GM12878 (cell line): Measurements from ENCODE around the gene JCHAIN. TPM values are rescaled to one million over a fixed set of nuclear protein-coding genes. Genes with fewer than 3 reads are reported as not detected.

Source experiments
- ATAC-seq: fragments of 200-7000 bp; cut with Tn5 transposase; 3 replicates; pipeline ENCODE4 v1.9.1; 2020; ENCODE audit warnings: mild to moderate bottlenecking, moderate library complexity
- BruUV-seq: library from RNA; stranded (reverse); fragments of 400-500 nt; replicated peaks from 2 replicates; lab custom pipeline; 2021; lab: Mats Ljungman, UMichigan
- CTCF ChIA-PET: fragments of 300-600 bp; sonication (Branson Sonifier 250); formaldehyde crosslinking; extraction: SDS; loops from one replicate; lab custom pipeline; 2021; ENCODE audit warnings: inconsistent platforms; lab: Yijun Ruan, JAX
- POLR2A ChIA-PET: fragments of 350-600 bp; formaldehyde crosslinking; extraction: SDS; loops from one replicate; lab custom pipeline; 2021; ENCODE audit warnings: inconsistent platforms; lab: Charles Lee
- RAD21 ChIA-PET: fragments of 300-600 bp; sonication (Branson Sonifier 250); formaldehyde crosslinking; loops from one replicate; lab custom pipeline; 2023; ENCODE audit warnings: antibody characterized with exemption; ENCODE audit not compliant: unreplicated experiment; lab: Charles Lee
- SMC1A ChIA-PET: fragments of 300-600 bp; sonication (Branson Sonifier 250); formaldehyde crosslinking; loops from one replicate; lab custom pipeline; 2023; ENCODE audit not compliant: unreplicated experiment, uncharacterized antibody; lab: Charles Lee
- DNase-seq: peaks from one replicate; pipeline ENCODE4 v3.0.0-alpha.2; 2011; ENCODE audit warnings: low read depth, low spot score
- FAIRE-seq: peaks from 3 replicates; lab custom pipeline; 2011; peaks lifted over from hg19 to GRCh38; lab: Jason Lieb, UNC
- H2AFZ ChIP-seq: 2 replicates; pipeline ENCODE4 v1.6.0; 2011; ENCODE audit warnings: low read depth, low read length, control low read depth; ENCODE audit not compliant: control insufficient read depth
- H3K27ac ChIP-seq: 2 replicates; pipeline ENCODE4 v1.5.1; 2011; ENCODE audit warnings: control low read depth; ENCODE audit not compliant: control insufficient read depth, insufficient read depth
- H3K27me3 ChIP-seq, 2 experiments: replicated peaks in 1 of 2; 2 replicates each; pipeline versions ENCODE4 v1.6.0 to v1.6.1; 2011; ENCODE audit warnings: low read length in 1 of 2; ENCODE audit not compliant: control insufficient read depth in 2 of 2, insufficient read depth in 2 of 2
- H3K36me3 ChIP-seq, 2 experiments: 2 replicates each; pipeline ENCODE4 v1.5.1; 2011; ENCODE audit warnings: low read length in 1 of 2; ENCODE audit not compliant: control insufficient read depth in 2 of 2, insufficient read depth in 2 of 2
- H3K4me1 ChIP-seq: 2 replicates; pipeline ENCODE4 v1.6.1; 2011; ENCODE audit warnings: mild to moderate bottlenecking, low read length, moderate library complexity, mixed read lengths; ENCODE audit not compliant: control insufficient read depth, insufficient read depth
- H3K4me2 ChIP-seq: 2 replicates; pipeline ENCODE4 v1.6.0; 2011; ENCODE audit warnings: control low read depth; ENCODE audit not compliant: control insufficient read depth, insufficient read depth
- H3K4me3 ChIP-seq: fragments of 200-600 bp; sonication (generic); 2 replicates; pipeline ENCODE4 v1.5.1; 2016
- H3K79me2 ChIP-seq: 2 replicates; pipeline ENCODE4 v1.6.0; 2011; ENCODE audit warnings: low read length; ENCODE audit not compliant: control insufficient read depth, insufficient read depth
- H3K9ac ChIP-seq: 2 replicates; pipeline ENCODE4 v1.8.0; 2011; ENCODE audit warnings: low read length, control low read depth, mixed read lengths; ENCODE audit not compliant: control insufficient read depth, insufficient read depth
- H3K9me3 ChIP-seq: replicated peaks from 3 replicates; pipeline ENCODE4 v1.5.1; 2011; ENCODE audit warnings: mild to moderate bottlenecking, low read length; ENCODE audit not compliant: control insufficient read depth, insufficient read depth
- H4K20me1 ChIP-seq: 2 replicates; pipeline ENCODE4 v1.6.0; 2011; ENCODE audit not compliant: control insufficient read depth, insufficient read depth
- BHLHE40 ChIP-seq, 2 experiments: fragments of 450-650 bp in 1 of 2; IDR thresholded peaks; 2 replicates each; pipeline ENCODE4 v1.6.1; 2011 to 2017; ENCODE audit warnings: low read depth in 2 of 2, borderline replicate concordance in 1 of 2, improper control_type of control experiment in 1 of 2, low read length in 1 of 2, mild to moderate bottlenecking in 1 of 2
- BMI1 ChIP-seq: fragments of 450-650 bp; IDR thresholded peaks from 2 replicates; pipeline ENCODE4 v1.6.1; 2016; ENCODE audit warnings: mild to moderate bottlenecking, moderate library complexity, borderline replicate concordance
- E2F4 ChIP-seq: IDR thresholded peaks from 2 replicates; pipeline ENCODE4 v1.6.1; 2012; ENCODE audit warnings: low read depth, low read length, improper control_type of control experiment
- IKZF1 ChIP-seq: fragments of 450-650 bp; conservative IDR thresholded peaks from 2 replicates; pipeline ENCODE4 v1.6.1; 2017; ENCODE audit warnings: antibody characterized with exemption, mild to moderate bottlenecking
- IKZF2 ChIP-seq, 2 experiments: fragments of 450-650 bp; IDR thresholded peaks; 2 replicates each; pipeline ENCODE4 v1.6.1; 2017; ENCODE audit warnings: mild to moderate bottlenecking in 2 of 2, moderate library complexity in 2 of 2
- MYC ChIP-seq: IDR thresholded peaks from 2 replicates; pipeline ENCODE4 v1.6.1; 2011; ENCODE audit warnings: mild to moderate bottlenecking, low read length, moderate library complexity, inconsistent platforms; ENCODE audit not compliant: insufficient read depth, insufficient replicate concordance, insufficient read length, severe bottlenecking
- NFIC ChIP-seq: IDR thresholded peaks from 2 replicates; pipeline ENCODE4 v1.6.1; 2012; ENCODE audit warnings: low read depth, mild to moderate bottlenecking, inconsistent platforms, low read length, moderate library complexity
- RELA ChIP-seq: fragments of 450-650 bp; IDR thresholded peaks from 2 replicates; pipeline ENCODE4 v1.8.0; 2014; ENCODE audit warnings: borderline replicate concordance; ENCODE audit not compliant: partially characterized antibody
- SMAD1 ChIP-seq: fragments of 450-650 bp; IDR thresholded peaks from 2 replicates; pipeline ENCODE4 v1.6.1; 2018; ENCODE audit warnings: mild to moderate bottlenecking, low read depth; ENCODE audit not compliant: partially characterized antibody
- SP1 ChIP-seq: IDR thresholded peaks from one replicate; pipeline ENCODE4 v1.6.1; 2011; ENCODE audit warnings: low read depth, low read length
- TCF12 ChIP-seq: IDR thresholded peaks from 2 replicates; pipeline ENCODE4 v1.6.1; 2011; ENCODE audit warnings: low read depth, mild to moderate bottlenecking, low read length
- TCF7 ChIP-seq: IDR thresholded peaks from 2 replicates; pipeline ENCODE4 v1.6.1; 2014; ENCODE audit warnings: antibody characterized with exemption, borderline replicate concordance
- YY1 ChIP-seq: IDR thresholded peaks from 2 replicates; pipeline ENCODE4 v1.6.1; 2011; ENCODE audit warnings: low read depth, mild to moderate bottlenecking, low read length
- ZNF622 ChIP-seq: fragments of 450-650 bp; IDR thresholded peaks from 2 replicates; pipeline ENCODE4 v1.6.1; 2017; ENCODE audit warnings: mild to moderate bottlenecking, inconsistent platforms
- ZZZ3 ChIP-seq: IDR thresholded peaks from 2 replicates; pipeline ENCODE4 v1.6.1; 2011; ENCODE audit warnings: low read depth; ENCODE audit not compliant: control insufficient read depth, insufficient read length
- WGBS: methylation state at CpG from one replicate; pipeline ENCODE4 v1.1.6; 2016; ENCODE audit warnings: low lambda C conversion rate; ENCODE audit not compliant: insufficient replicate concordance, insufficient coverage; ENCODE audit errors: missing lambda C conversion rate; 5-methylcytosine and 5-hydroxymethylcytosine counted together
- in situ Hi-C: fragments of 300-500 bp; cut with MboI; formaldehyde crosslinking; loops from 9 replicates; pipeline ENCODE4 v1.14.3; 2018; ENCODE audit warnings: mixed read lengths
- intact Hi-C: fragments of 100-400 bp; cut with micrococcal nuclease; formaldehyde crosslinking; loops from one replicate; pipeline ENCODE4 v1.14.2; 2022; ENCODE audit not compliant: unreplicated experiment
- polyA plus RNA-seq, 11 experiments: library from polyadenylated mRNA; depleted of rRNA in 4 of 11; unstranded in 6 of 11; stranded (reverse) in 5 of 11; fragments of >200 nt; fragmentation: Nextera tagmentation in 4 of 11; fragmentation: Illumina TruSeq in 1 of 11; extraction: Ambion mirVana in 4 of 11; extraction: Trizol in 1 of 11; gene quantifications; 1 replicate in 1 of 11; 2 replicates in 10 of 11; pipeline versions ENCODE4 v1.2.1 to v1.2.3, GENCODE V29; 2011 to 2016; ENCODE audit warnings: inconsistent platforms in 2 of 11, missing spikeins in 2 of 11, low read depth in 1 of 11
- total RNA-seq, 4 experiments: library from RNA; depleted of rRNA in 3 of 4; stranded (reverse); fragments of >200 nt in 3 of 4; fragmentation: Illumina TruSeq in 1 of 4; extraction: Trizol in 1 of 4; gene quantifications; 2 replicates each; pipeline versions ENCODE4 v1.2.1 to v1.2.3, GENCODE V29; 2013 to 2021
- TF ChIP-seq, protein P1 (sequence below): IDR thresholded peaks from 2 replicates; pipeline ENCODE4 v1.6.1; 2012; ENCODE audit warnings: improper control_type of control experiment, low read depth, low read length; ENCODE audit not compliant: insufficient replicate concordance

JCHAIN gene
- total and polyA plus RNA-seq, 10 of the 15 experiments (the other 5 are each of a cell fraction or from before 2014, with no cell fraction given) = 188 to 1,045 (median 486) TPM

GRCh38 chr4:70691661-70692060 is 25.4 kb upstream of the JCHAIN start:
- DNase-seq = no peak
- intact Hi-C loops (no loop called here), in situ Hi-C loops (loop anchor here (25.0 kb wide), 1 partner anchor 1629 kb away; no protein-coding TSS in a partner anchor)
- Histone ChIP-seq H2AFZ (no peak overlapping the region), H3K27ac (no peak overlapping the region), H3K4me2 (peak overlapping the region; percentile 52), H3K4me1 (peaks cover 3% of the 10 kb centered on the region; the same call in 1 of the 2 replicates), H4K20me1 (no peaks in the 10 kb centered on the region), H3K36me3 (peaks cover 0 to 9% of the 10 kb centered on the region in 2 experiments; a peak in 2 of 4 replicates), H3K9me3 (no peaks in the 10 kb centered on the region), H3K27me3 (no peaks in the 10 kb centered on the region), H3K79me2 (peaks cover 41% of the 10 kb centered on the region), H3K4me3 (peak overlapping the region; percentile 44; the same call in 1 of the 2 replicates), H3K9ac (no peak overlapping the region)
- TF ChIP-seq TCF12 (no peak), RELA (no peak), YY1 (no peak), TCF7 (no peak), ZZZ3 (no peak), BHLHE40 (IDR thresholded peaks at IDR 0.05; ENCODE audit: borderline replicate concordance in 1 of 2, low read depth in 2 of 2, low read length in 1 of 2) (no peak), MYC (no peak), IKZF1 (no peak), SP1 (no peak), ZNF622 (no peak), NFIC (no peak), SMAD1 (no peak), E2F4 (no peak), BMI1 (no peak), IKZF2 (IDR thresholded peaks at IDR 0.05) (no peak)
- TF ChIP-seq, protein P1, sequence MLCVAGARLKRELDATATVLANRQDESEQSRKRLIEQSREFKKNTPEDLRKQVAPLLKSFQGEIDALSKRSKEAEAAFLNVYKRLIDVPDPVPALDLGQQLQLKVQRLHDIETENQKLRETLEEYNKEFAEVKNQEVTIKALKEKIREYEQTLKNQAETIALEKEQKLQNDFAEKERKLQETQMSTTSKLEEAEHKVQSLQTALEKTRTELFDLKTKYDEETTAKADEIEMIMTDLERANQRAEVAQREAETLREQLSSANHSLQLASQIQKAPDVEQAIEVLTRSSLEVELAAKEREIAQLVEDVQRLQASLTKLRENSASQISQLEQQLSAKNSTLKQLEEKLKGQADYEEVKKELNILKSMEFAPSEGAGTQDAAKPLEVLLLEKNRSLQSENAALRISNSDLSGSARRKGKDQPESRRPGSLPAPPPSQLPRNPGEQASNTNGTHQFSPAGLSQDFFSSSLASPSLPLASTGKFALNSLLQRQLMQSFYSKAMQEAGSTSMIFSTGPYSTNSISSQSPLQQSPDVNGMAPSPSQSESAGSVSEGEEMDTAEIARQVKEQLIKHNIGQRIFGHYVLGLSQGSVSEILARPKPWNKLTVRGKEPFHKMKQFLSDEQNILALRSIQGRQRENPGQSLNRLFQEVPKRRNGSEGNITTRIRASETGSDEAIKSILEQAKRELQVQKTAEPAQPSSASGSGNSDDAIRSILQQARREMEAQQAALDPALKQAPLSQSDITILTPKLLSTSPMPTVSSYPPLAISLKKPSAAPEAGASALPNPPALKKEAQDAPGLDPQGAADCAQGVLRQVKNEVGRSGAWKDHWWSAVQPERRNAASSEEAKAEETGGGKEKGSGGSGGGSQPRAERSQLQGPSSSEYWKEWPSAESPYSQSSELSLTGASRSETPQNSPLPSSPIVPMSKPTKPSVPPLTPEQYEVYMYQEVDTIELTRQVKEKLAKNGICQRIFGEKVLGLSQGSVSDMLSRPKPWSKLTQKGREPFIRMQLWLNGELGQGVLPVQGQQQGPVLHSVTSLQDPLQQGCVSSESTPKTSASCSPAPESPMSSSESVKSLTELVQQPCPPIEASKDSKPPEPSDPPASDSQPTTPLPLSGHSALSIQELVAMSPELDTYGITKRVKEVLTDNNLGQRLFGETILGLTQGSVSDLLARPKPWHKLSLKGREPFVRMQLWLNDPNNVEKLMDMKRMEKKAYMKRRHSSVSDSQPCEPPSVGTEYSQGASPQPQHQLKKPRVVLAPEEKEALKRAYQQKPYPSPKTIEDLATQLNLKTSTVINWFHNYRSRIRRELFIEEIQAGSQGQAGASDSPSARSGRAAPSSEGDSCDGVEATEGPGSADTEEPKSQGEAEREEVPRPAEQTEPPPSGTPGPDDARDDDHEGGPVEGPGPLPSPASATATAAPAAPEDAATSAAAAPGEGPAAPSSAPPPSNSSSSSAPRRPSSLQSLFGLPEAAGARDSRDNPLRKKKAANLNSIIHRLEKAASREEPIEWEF = no peak
- ChIA-PET CTCF (interaction anchor here (0.5 to 7.9 kb wide), 8 partner anchors 9 to 327 kb away, joined by 3 to 68 read pairs (median 3); partner anchors contain the start of gene DCK), POLR2A (interaction anchor here (0.7 to 4.9 kb wide), 5 partner anchors 12 to 575 kb away, joined by 3 to 52 read pairs (median 4); no protein-coding TSS in a partner anchor), RAD21 (interaction anchor here (0.7 to 5.1 kb wide), 9 partner anchors 11 to 313 kb away, joined by 3 to 71 read pairs (median 4); no protein-coding TSS in a partner anchor), SMC1A (interaction anchor here (0.7 to 7.7 kb wide), 8 partner anchors 9 to 144 kb away, joined by 3 to 84 read pairs (median 4); no protein-coding TSS in a partner anchor)
- ATAC-seq = no peak
- no TSS peak for BruUV-seq
- WGBS = 4% methylated on average over 1 of the region's 1 CpG
- FAIRE-seq = no peak
